ENCODE data around the gene CRACR2A.

Gene CRACR2A

DNA sequence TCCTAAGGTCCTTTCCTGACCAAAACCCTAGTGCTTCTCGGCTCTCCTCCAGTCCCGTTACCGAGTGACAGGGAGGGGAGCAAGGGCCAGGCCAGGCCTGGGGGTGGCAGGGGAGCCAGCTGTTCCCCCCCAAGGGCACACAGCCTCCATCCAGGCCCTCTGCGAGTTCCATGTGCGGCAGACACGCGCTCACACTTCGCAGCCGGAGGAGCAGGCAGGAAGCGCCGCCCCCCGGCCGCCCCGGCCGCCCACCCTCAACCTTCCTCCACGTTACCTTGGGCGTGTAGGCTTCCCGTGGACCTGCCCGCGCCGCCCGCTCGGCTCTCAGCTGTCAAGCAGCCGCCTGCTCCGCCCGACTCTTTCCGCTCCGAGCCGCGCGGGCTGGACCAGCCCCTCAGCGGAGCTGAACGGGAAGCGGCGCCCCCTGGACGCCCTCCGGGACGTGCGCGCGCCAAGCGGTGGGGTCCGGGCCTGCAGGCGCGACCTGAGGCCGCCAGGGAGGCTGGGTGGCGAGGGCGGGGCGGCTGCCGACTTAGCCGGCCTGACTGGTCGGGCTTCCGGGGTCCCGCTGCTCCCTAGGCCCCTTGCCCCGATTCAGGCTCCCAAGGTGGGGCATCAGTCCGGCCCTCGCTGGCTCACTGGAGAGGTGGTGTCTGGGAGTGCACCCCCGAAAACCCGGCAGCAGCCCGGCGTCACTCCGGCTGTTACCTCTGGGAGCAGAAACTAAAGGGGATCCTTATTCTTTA, at the start of gene CRACR2A:
Gene CRACR2A, minus strand, starts transcription at position 369 of the 746 bp plus-strand sequence. CDS start 56,110 bp downstream, outside the sequence.
- H3K27me3 ChIP-seq (ENCODE audit: insufficient read depth, low read length) = no peaks in the 10 kb centered on the region
- no peak within 1 kb of the TSS for H3K4me3 ChIP-seq (ENCODE audit: low read length)
- H3K4me1 ChIP-seq (ENCODE audit: insufficient read depth, low read length) = no peaks in the 10 kb centered on the region
- H3K9me3 ChIP-seq (ENCODE audit: low read length) = peaks cover 2% of the 10 kb centered on the region
- no peaks in the 10 kb centered on the region for H3K36me3 ChIP-seq (ENCODE audit: insufficient read depth, low read length)
- no peak within 1 kb of the TSS for H2AFZ ChIP-seq (ENCODE audit: low read depth, low read length)

DNA sequence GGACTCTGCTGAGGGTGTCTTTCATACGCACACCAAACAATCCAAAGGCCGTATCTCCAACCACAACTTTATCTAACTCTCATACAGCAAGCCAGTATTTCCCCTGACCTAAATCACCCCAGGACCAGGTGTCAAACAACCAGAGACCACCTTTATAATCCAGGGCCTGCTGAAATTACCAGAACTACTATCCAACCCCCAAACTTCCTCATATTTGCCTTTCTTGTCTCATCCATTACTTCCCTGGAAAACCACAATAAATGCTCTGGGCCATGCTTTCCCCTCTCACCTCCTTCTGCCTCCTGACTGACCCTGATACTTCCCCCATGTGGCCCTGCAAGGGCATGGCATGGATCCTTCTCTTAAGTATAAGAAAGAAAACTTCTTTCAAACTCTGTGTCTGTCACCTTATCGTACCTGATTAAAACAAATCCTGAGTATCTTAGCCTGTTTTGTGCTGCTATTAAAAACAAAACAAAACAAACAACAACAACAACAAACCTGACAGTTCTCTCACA, 44.7 kb upstream of the CRACR2A start:
- no peak overlapping the region for H3K4me3 ChIP-seq (ENCODE audit: low read length)
- H3K27me3 ChIP-seq (ENCODE audit: insufficient read depth, low read length) = no peaks in the 10 kb centered on the region
- H3K36me3 ChIP-seq (ENCODE audit: insufficient read depth, low read length) = no peaks in the 10 kb centered on the region
- H2AFZ ChIP-seq (ENCODE audit: low read depth, low read length) = no peak overlapping the region
- peaks cover 2% of the 10 kb centered on the region for H3K9me3 ChIP-seq (ENCODE audit: low read length)
- H3K4me1 ChIP-seq (ENCODE audit: insufficient read depth, low read length) = peaks cover 6% of the 10 kb centered on the region

DNA sequence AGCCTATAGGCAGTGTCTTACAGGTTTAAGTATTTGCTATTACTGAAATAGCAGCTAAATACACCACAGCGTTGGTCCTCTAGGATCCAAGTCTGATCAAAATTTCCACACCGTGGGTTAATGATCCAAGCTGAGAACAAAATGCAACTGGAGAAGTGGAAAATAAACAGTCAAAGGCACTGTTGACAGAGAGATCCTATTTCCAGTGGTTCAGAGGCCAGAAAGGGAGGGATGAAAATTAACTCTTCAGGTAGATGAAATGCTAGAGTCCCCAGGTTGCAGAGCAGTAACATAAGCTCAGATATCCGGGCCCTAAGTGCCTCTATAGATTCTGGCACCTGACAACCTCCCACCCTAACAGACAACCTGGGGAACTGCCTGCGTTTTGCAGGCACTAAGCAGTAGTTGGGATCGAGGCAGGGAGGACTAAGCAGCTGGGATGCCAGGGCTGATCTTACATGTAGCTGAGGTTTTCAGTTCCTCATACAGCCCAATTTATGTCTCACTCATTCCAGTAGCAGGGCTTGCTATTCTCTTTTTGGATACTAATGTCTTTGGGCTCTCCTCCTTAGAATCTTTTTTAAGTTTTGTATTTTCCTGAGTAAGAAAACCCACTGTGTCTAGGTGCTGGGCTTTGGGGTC, 42.7 kb upstream of the CRACR2A start:
- Histone ChIP-seq H3K4me3 (ENCODE audit: low read length) (no peak overlapping the region), H3K4me1 (ENCODE audit: insufficient read depth, low read length) (peaks cover 15% of the 10 kb centered on the region), H2AFZ (ENCODE audit: low read depth, low read length) (no peak overlapping the region), H3K27me3 (ENCODE audit: insufficient read depth, low read length) (no peaks in the 10 kb centered on the region), H3K9me3 (ENCODE audit: low read length) (peaks cover 2% of the 10 kb centered on the region), H3K36me3 (ENCODE audit: insufficient read depth, low read length) (no peaks in the 10 kb centered on the region)

DNA sequence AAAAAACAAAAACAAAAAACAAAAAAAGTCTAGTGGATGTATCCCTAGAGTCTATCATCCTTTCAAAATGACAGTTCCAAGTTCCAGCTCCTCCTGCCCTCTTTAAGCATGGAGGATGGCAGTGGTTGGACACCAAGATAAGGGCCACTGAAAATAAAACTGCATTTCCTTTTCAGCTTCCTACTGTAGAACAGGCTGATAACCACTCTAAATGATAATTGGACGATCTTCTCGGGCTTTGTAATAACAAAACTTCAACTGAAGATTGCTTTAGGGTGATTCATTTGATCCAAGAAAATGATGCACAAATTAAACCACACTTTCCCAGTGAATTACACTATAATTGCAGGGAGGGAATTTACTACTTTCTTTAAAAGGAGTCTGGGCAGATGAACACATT, 42.2 kb upstream of the CRACR2A start:
- peaks cover 2% of the 10 kb centered on the region for H3K9me3 ChIP-seq (ENCODE audit: low read length)
- H3K4me1 ChIP-seq (ENCODE audit: insufficient read depth, low read length) = peaks cover 21% of the 10 kb centered on the region
- H2AFZ ChIP-seq (ENCODE audit: low read depth, low read length) = no peak overlapping the region
- no peaks in the 10 kb centered on the region for H3K36me3 ChIP-seq (ENCODE audit: insufficient read depth, low read length)
- H3K4me3 ChIP-seq (ENCODE audit: low read length) = no peak overlapping the region
- H3K27me3 ChIP-seq (ENCODE audit: insufficient read depth, low read length) = no peaks in the 10 kb centered on the region

- no peaks in the 10 kb centered on the region for H3K36me3 ChIP-seq (ENCODE audit: insufficient read depth, low read length)
- no peak overlapping the region for H3K4me3 ChIP-seq (ENCODE audit: low read length)
- no peaks in the 10 kb centered on the region for H3K9me3 ChIP-seq (ENCODE audit: low read length)
- H3K4me1 ChIP-seq (ENCODE audit: insufficient read depth, low read length) = peaks cover 26% of the 10 kb centered on the region
- H2AFZ ChIP-seq (ENCODE audit: low read depth, low read length) = no peak overlapping the region
- no peaks in the 10 kb centered on the region for H3K27me3 ChIP-seq (ENCODE audit: insufficient read depth, low read length)
Observed at GRCh38 chr12:3792623-3793288, 39.8 kb upstream of the CRACR2A start.

DNA sequence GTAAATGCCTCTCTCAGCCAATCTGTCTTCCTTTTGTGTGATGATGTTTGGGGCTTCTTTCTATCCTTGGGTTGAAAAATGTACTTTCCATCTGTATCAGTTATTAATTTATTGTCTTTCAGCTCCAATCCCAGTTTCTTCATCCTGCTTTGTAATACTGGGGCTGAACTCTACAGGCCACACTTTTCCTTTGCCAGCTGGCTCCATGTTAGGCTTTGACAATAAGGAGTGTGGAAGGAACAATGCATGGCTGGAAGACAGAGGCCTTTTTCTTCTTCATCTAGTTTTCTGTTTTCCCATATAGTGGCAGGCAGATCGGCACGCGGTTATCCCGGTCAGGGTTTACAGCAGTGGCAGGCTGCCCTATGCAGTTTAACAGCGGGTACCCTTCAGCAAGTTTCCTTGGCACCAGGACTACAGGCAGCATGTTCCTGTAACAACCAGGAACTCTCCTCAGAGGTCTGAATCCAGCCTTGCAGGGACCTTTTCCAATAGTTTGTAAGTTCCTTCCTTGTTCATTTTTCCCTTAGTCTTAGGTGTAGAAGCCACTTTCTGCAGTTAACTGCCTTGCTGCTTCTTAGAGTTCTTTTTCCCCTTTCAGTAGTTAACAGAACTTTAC, 38.5 kb upstream of the CRACR2A start:
- Histone ChIP-seq H3K4me3 (ENCODE audit: low read length) (no peak overlapping the region), H3K9me3 (ENCODE audit: low read length) (no peaks in the 10 kb centered on the region), H2AFZ (ENCODE audit: low read depth, low read length) (no peak overlapping the region), H3K36me3 (ENCODE audit: insufficient read depth, low read length) (no peaks in the 10 kb centered on the region), H3K4me1 (ENCODE audit: insufficient read depth, low read length) (peaks cover 23% of the 10 kb centered on the region), H3K27me3 (ENCODE audit: insufficient read depth, low read length) (no peaks in the 10 kb centered on the region)

- no peak overlapping the region for H3K4me3 ChIP-seq (ENCODE audit: low read length)
- no peaks in the 10 kb centered on the region for H3K27me3 ChIP-seq (ENCODE audit: insufficient read depth, low read length)
- H3K4me1 ChIP-seq (ENCODE audit: insufficient read depth, low read length) = peaks cover 23% of the 10 kb centered on the region
- no peaks in the 10 kb centered on the region for H3K36me3 ChIP-seq (ENCODE audit: insufficient read depth, low read length)
- no peak overlapping the region for H2AFZ ChIP-seq (ENCODE audit: low read depth, low read length)
- H3K9me3 ChIP-seq (ENCODE audit: low read length) = no peaks in the 10 kb centered on the region
Observed at GRCh38 chr12:3790642-3791041, 37.7 kb upstream of the CRACR2A start.

- H3K36me3 ChIP-seq (ENCODE audit: insufficient read depth, low read length) = no peaks in the 10 kb centered on the region
- H3K27me3 ChIP-seq (ENCODE audit: insufficient read depth, low read length) = no peaks in the 10 kb centered on the region
- H3K4me1 ChIP-seq (ENCODE audit: insufficient read depth, low read length) = peaks cover 23% of the 10 kb centered on the region
- H2AFZ ChIP-seq (ENCODE audit: low read depth, low read length) = no peak overlapping the region
- H3K9me3 ChIP-seq (ENCODE audit: low read length) = no peaks in the 10 kb centered on the region
- H3K4me3 ChIP-seq (ENCODE audit: low read length) = no peak overlapping the region
Observed at GRCh38 chr12:3789838-3790237, 36.9 kb upstream of the CRACR2A start.

- Histone ChIP-seq H3K9me3 (ENCODE audit: low read length) (no peaks in the 10 kb centered on the region), H3K4me1 (ENCODE audit: insufficient read depth, low read length) (no peaks in the 10 kb centered on the region), H3K4me3 (ENCODE audit: low read length) (no peak overlapping the region), H3K36me3 (ENCODE audit: insufficient read depth, low read length) (no peaks in the 10 kb centered on the region), H3K27me3 (ENCODE audit: insufficient read depth, low read length) (no peaks in the 10 kb centered on the region), H2AFZ (ENCODE audit: low read depth, low read length) (no peak overlapping the region)
Observed at GRCh38 chr12:3777206-3777809, 24.4 kb upstream of the CRACR2A start.

GRCh38 chr12:3775385-3776035, 22.6 kb upstream of the CRACR2A start:
- no peaks in the 10 kb centered on the region for H3K27me3 ChIP-seq (ENCODE audit: insufficient read depth, low read length)
- no peak overlapping the region for H3K4me3 ChIP-seq (ENCODE audit: low read length)
- H3K4me1 ChIP-seq (ENCODE audit: insufficient read depth, low read length) = no peaks in the 10 kb centered on the region
- H3K36me3 ChIP-seq (ENCODE audit: insufficient read depth, low read length) = no peaks in the 10 kb centered on the region
- H3K9me3 ChIP-seq (ENCODE audit: low read length) = no peaks in the 10 kb centered on the region
- no peak overlapping the region for H2AFZ ChIP-seq (ENCODE audit: low read depth, low read length)

- H3K4me1 ChIP-seq (ENCODE audit: insufficient read depth, low read length) = peaks cover 3% of the 10 kb centered on the region
- H3K4me3 ChIP-seq (ENCODE audit: low read length) = no peak overlapping the region
- no peaks in the 10 kb centered on the region for H3K36me3 ChIP-seq (ENCODE audit: insufficient read depth, low read length)
- H3K9me3 ChIP-seq (ENCODE audit: low read length) = no peaks in the 10 kb centered on the region
- no peak overlapping the region for H2AFZ ChIP-seq (ENCODE audit: low read depth, low read length)
- H3K27me3 ChIP-seq (ENCODE audit: insufficient read depth, low read length) = no peaks in the 10 kb centered on the region
Observed at GRCh38 chr12:3772380-3772779, 19.5 kb upstream of the CRACR2A start.

GRCh38 chr12:3771853-3772252, 18.9 kb upstream of the CRACR2A start:
- H3K4me3 ChIP-seq (ENCODE audit: low read length) = no peak overlapping the region
- H2AFZ ChIP-seq (ENCODE audit: low read depth, low read length) = no peak overlapping the region
- H3K27me3 ChIP-seq (ENCODE audit: insufficient read depth, low read length) = no peaks in the 10 kb centered on the region
- no peaks in the 10 kb centered on the region for H3K36me3 ChIP-seq (ENCODE audit: insufficient read depth, low read length)
- H3K9me3 ChIP-seq (ENCODE audit: low read length) = no peaks in the 10 kb centered on the region
- peaks cover 3% of the 10 kb centered on the region for H3K4me1 ChIP-seq (ENCODE audit: insufficient read depth, low read length)

All from neuron (in vitro differentiated cells).